ENCODE measurements around the gene CNN1. TPM values are rescaled to one million over a fixed set of nuclear protein-coding genes. Genes with fewer than 3 reads are reported as not detected.

CNN1 gene
- 8.3 TPM for total RNA-seq

DNA sequence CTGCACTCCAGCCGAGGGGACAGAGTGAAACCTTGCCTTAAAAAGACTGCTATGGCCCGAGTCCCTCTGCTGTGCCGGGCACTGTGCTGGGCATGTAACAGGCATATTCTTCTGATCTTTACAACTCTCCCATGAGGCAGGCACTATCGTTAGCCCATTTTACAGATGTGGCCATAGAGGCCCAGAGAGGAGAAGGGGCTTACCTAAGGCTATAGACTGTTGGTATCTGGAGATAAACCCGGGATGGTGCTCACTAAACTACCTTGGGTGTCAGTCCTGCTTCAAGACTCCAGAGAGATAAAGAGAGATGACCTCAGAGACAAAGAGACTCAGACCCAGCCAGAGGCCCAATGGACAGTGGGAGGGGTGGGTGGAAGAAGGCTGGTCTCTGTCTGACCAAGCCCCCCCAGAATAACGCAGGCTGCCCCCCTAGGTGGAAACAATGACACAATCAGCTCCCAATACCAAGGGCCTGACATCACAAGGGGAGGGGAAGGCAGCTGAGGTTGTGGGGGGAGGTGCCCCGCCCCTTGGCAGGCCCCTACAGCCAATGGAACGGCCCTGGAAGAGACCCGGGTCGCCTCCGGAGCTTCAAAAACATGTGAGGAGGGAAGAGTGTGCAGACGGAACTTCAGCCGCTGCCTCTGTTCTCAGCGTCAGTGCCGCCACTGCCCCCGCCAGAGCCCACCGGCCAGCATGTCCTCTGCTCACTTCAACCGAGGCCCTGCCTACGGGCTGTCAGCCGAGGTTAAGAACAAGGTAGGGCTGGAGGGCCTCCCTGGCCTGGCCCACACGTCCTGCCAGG, at the start of gene CNN1:
CNN1 (plus strand) TSS at position 620 of the 805 bp plus-strand sequence; CDS start at position 697, 77 bp downstream.
- ATAC-seq, result no peak

DNA sequence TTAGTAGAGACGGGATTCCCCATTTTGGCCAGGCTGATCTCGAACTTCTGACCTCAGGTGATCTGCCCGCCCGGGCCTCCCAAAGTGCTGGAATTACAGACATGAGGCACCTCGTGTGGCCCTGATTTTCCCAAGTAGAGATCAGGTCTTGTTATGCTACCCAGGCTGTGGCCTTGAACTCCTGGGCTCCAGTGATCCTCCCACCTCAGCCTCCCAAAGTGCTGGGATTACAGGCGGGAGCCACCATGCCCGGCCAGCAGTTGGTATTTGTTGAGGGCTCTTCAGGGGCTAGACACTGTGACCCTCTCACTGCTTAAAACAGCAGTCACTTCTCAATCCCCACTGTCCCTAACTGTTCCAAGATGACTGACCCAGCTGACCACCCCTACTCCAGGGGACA, 49.3 kb upstream of the CNN1 start:
- no peak for ATAC-seq

DNA sequence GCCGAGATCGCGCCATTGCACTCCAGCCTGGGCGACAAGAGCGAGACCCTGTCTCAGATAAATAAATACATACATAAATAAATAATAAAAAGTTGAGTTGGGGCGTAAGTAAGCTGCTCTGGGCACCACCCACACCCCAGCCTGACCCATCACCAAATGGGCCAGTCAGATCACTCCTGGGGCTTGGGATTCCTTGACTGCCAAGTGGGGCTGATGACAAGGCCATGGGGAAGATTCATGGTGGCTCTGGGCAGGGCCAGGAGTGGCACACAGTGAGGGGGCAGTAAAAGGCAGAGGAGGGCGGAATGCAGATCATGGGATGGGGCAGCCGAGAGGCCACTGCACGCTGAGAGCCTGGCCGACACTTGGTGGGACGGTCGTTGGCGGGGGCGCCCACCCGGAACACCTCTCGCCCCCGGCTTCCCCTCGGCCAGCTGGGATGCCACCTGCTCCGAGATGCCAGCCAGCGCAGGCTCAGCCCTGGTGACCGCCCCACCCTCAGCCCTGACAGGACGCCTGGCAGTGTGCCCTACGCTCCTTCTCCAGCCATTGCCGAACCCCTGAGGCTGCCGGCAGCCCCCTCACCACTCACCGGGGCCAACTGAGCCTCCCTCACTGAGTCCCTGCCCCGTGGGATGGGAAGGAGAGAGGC, 43.9 kb upstream of the CNN1 start:
- no peak for ATAC-seq

DNA sequence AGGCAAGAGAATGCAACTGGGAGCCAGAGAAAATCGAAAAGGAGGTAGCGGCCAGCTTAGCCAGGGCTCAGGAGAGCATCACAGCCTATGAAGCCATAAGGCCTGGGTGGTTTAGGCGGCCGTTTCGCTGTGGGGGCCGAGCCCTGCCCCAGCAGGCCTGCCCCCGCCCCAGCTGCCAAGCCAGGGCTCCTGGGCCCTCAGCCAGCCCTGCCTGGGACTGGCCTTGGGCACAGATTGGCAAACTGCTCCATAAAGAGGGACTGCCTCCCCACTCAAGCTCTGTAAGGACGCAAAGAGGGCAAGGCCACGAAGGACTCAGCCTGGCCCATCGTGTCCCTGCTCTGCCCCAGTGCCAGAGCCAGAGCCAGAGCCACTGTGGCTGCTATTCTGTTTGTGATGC, 43.2 kb upstream of the CNN1 start:
- no peak for ATAC-seq

DNA sequence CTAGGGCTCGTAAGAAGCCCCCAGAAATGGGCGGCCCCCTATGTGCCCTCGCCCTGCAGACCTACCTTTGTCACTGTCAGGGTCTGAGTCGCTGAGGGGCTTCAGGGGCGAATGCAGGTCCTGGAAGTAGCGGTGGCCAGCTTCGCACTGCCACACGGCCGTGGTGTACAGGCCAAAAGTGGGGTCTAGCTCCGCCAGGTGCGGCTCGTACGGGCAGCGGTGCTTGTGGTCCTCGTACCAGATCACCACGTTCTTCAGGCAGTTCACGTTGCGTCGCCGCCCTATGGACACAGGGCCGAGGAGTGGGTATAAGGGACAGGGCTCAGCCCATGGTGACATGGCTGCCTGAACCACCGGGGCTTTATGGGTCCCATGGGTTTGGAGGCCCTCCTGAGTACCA, 42.8 kb upstream of the CNN1 start:
- ATAC-seq, result peak; percentile 4

DNA sequence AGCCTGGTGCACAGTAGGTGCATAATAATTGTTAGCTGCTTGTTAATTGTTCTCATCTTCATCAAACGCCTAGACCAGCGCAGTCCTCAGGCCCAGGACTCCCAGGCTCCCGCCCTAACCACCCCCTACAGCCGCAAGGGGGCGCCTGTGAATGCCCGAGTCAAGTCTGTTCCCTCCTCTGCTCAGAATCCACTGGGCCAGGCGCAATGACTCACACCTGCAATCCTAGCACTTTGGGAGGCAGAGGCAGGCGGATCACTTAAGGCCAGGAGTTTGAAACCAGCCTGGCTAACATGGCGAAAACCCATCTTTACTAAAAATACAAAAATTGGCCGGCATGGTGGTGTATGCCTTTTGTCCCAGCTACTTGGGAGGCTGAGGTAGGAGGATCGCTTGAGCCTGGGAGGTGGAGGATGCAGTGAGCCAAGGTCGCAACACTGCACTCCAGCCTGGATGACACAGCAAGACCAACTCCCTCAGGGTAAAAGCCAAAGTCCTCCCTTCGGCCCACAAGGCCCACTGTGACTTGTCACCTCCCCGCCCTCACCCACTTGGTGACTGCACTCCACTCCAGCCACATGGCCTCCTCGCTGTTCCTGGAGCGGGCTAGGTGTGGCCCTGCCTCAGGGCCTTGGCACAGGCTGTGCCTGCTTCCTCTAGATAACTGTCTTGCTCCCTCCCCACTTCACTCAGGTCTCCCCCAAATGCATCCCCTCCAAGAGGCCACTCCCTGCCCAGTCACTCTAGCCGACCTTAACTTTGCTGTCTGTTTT, 42.1 kb upstream of the CNN1 start:
- ATAC-seq, result peak; percentile 67

DNA sequence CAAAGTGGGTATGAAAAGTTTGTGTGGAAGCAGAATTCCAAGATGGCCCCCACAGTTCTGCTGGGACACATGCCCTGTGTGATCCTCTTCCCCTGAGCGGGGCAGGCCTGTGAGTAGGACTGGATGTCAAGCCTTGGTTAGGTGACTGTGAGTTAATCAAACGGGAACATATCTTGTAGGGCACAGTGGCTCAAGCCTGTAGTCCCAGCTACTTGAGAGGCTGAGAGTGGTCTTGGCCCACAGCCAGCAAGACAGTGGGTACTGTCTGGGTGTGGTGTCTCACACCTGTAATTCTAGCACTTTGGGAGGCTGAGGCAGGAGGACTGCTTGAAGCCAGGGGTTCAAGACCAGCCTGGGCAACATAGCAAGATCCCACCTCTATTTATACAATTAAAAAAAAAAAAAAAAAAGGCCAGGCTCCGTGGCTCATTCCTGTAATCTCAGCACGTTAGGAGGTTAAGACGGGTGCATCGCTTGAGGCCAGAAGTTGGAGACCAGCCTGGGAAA, 39.4 kb upstream of the CNN1 start:
- ATAC-seq, result no peak

DNA sequence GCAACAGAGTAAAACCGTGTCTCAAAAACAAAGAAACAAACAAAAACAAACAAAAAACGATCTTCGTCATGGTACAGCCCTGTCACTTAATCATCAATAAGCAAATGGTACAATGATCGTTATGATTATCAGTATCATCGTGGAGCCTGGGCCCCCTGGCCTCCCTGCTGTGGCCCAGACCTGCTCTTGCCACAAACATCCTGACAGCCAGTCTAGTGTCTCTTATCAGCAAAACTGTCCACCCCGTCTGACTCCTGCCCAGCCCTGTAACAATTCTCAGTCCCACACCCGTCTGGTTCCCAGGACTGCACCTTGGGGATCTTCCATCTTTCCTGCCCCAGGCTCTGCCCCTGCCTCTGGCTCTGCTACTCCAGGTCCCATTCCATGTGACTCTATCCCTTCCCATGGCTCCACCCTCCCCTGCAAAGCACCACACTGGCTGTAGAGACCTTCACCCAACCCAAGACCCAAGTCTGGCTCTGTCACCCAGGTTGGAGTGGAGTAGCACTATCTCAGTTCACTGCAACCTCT, 38.7 kb upstream of the CNN1 start:
- ATAC-seq, result no peak

DNA sequence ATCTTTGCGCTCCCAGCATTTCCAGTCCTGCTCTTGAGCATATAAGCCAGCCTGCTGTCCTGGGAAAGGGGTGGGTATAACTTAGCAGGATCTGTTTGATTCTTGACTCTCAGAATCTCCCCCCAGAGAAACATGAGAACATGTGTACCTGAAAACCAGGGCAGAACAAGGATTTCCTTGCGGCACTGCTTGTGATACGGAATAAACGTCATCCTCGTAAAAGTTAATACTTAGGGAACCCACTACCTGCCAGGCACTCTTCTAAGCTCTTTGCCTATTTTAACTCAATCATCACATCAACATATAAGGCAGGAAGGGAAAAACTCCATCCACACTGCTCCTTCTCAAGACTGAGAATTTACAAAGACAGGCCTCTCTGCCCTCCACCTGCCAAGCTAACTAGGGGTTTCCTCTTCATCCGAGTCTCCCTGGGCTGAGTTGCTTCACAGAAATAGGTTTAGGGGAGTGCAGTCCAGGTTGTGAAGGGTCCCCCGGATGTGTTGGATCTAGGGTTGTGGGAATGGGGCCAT, 34.1 kb upstream of the CNN1 start:
- no peak for ATAC-seq

DNA sequence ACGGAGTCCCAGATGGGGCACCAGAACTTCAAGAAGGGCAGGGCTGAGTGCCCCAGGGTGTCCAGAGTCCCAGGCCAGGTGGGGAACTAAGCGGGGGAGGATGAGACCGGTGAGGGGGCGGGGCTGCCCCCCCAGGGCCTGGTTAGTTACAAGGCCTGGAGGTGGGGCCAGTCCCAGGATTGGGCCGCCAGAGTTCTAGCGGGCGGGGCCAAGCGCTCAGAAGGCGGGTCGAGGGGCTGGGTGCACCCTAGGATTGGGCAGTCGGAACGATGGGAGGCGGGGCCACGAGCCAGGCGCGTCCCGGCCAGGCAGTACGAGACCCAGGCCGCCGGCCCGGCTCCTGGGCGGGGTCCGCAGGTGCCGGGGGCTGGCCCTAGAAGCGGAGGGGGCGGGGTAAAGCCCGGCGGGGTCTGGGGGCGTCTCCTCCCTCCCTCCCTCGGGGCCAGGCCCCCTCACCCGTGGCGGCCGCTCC, 33.6 kb upstream of the CNN1 start:
- ATAC-seq, result peak; percentile 94

DNA sequence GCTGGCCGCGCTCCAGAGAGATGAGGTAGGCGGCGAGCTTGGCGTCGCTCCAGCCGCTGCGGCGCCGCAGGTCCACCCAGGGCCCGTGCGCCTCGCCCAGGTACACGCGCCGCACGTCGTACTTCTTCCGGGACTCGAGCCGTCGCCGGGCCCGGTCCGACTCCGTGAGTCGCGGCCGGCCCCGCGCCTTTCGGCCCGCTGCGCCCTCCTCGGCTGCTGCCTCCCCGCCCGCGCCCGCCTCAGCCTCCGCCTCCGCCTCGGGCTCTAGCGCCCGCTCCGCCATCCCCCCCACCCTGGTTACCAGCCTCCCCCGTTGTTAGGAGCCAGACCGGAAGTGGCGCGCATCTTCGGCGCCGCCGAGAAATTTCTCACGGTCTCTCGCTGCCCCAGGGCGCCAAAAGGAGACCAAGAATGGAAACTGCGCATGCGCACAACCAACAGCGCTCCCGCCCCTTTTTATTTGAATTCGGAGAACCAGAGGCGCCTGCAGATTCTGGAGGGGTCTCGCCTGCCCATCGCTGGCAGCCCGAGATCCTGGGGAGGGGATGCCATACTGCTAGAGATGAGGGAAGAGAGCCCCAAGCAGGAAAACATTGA, 33.0 kb upstream of the CNN1 start, which contains the start of gene ZNF653:
ZNF653 (minus strand) TSS at position 336 of the 597 bp plus-strand sequence; CDS start at position 283, 53 bp downstream.
- peak; percentile 83 for ATAC-seq

DNA sequence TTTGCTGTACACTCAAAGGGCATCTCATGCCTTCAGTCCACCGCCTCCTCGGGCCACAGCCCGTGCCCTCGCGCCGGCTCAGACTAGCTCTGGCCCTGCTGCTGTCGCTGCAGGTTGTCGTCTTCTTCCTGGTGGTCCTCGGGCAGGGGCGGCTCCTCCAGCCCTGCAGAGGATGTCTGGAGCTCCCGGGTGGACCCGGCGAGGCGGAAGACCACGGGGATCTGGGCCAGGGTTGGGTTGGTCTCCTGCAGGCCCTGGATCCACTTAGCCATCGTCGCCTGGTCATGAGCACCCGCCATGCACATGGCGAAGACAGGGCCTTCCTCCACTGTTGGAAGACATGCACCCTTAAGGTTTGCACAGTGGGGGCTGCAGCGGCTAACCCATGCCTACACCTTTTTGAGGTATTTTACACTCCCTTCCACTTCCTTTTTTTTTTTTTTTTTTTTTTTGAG, 32.5 kb upstream of the CNN1 start:
- ATAC-seq, result peak; percentile 30

DNA sequence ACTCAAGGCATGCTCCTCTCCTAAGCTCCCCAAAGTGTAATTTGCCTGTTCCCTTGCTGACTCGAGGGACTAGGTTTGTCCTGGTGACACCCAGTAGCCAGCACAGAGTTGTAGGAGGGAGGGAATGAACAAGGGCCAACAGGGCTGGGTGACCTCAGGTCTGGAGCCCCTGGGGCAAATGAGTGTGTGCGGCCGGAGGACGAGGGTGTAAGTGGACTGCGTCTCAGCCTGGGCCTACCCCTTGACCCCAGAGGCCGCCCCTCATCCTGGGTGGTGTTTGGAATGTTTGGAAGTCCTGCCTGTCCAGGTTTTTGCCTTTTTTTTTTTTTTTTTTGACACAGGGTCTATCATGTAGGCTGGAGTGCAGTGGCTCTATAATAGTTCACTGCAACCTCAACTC, 31.7 kb upstream of the CNN1 start:
- ATAC-seq, result no peak

DNA sequence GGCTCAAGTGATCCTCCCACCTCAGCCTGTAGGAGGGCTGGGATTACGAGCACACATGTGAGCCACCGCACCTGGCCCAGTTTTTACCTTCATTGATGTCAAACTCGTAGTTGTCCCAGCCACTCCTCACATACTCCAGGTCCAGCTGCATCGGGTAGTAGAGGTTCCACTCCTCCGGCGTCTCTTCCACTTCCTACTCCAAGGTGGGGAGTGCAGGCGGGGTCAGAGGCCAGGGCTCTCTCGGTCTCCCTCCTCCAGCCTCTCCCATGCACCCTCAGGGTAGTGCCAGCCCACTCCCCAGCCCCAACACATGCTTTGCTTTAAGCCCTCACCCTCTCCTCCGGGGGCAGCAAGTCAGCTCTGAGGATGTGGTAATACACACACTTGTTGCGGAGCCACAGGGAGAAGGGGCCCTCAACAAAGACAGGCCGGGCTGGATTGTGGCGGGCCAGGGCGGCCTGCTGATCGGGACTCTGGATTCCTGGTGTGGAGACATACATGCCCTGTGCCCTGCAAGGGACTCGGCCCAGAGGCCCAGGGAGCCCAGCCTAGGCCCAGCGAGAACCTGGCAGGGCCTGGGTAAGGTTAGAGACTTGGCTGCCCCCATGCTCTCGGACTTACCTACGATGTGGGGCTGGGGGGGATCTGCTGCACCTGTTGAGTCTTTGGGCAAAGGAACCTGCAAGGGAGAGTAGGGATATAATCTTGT, 31.1 kb upstream of the CNN1 start:
- ATAC-seq, result no peak

DNA sequence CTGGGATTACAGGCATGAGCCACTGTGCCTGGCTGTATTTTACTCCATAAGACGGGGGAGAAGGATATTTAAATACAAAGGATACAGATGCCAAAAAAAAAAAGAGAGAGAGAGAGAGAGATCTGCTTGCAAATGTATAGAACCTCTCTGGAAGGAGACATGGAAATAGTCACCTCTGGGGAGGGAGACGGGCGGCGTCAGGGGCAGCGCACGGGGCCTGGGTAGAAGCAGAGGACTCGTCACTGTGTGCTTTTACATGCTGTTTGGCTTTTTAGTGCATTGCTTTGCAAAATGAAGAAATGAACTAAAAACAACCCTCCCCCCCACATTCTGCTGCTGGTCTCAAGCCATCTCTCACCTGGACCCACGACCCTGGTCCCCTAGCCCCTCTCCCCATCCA, 28.2 kb upstream of the CNN1 start:
- no peak for ATAC-seq

DNA sequence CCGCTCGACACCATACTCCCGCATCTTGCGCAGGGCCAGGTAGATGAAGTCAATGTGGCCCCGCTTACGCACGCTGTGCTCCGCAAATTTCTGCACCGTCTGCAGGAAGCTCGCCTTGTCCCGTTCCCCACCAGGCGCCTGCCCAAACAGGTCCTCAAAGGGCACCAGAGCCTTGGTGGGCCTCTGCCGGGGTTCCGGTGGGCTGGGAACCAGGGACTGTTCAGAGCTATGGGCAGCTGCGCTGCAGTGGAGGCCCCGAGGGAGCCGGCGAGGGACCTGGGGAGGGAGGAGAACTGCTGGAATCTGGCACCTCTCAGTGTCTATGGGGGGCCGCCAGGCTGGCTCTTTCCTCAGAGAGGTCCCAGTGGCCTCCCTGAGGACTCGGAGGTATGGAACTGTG, 24.7 kb upstream of the CNN1 start:
- ATAC-seq, result peak; percentile 21

DNA sequence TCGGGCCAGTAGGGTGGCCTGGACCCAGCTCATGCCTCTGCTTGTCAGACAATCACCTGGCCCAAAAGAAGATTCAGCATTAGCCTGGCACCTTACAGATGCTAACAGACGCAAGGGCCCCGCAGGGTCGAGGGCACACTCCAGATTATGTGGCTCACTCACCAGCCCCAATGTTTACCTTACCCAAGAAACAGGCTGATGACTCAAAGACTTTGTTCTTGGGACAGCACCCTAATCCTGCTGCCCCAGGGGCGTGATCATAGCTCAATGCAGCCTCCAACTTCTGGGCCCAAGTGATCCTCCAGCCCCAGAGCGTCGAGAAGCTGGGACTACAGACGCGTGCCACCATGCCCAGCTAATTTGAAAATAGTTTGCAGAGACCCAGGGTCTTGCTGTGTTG, 19.5 kb upstream of the CNN1 start:
- peak; percentile 85 for ATAC-seq

DNA sequence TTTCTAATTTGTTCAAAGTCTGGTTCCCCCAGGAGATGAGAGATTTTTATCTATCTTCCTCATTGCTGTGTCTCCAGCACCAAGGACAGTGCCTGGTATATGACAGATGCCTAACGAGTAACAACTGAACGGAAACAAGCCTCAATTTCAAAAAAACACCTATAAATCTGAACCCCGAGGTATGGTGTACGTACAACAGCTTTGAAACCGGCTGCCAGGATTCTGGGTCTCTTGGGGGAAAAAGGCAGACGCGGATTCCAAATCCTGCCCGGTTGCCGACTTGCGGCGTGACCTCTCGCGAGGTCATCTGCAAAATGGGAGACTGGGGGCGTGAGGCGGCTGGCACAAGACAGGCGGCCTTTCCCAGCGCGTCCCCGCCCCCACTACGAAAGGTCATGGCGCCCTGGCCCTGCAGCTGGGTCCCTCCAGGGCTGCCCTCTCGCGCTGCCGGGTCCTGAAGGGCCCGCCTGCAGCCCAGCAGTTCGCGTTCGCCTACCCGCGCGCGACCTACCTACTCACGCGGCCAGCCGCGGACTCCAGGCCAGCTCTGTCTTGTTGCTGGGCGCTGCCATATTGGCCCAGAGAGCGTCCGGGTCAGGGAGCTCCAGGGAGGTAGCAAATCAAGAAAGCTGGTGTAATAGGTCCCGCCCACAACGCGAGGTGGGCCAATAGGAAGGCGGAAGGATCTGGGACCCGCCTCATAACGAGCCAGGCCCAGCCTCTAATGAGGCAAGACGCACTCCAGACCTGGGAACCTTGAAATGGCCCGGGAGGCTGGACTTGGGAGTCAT, 9.9 kb upstream of the CNN1 start, which contains the start of gene ECSIT:
ECSIT (minus strand) TSS at position 584 of the 791 bp plus-strand sequence. CDS start 9,964 bp downstream, outside the sequence.
- peak; percentile 98 for ATAC-seq

DNA sequence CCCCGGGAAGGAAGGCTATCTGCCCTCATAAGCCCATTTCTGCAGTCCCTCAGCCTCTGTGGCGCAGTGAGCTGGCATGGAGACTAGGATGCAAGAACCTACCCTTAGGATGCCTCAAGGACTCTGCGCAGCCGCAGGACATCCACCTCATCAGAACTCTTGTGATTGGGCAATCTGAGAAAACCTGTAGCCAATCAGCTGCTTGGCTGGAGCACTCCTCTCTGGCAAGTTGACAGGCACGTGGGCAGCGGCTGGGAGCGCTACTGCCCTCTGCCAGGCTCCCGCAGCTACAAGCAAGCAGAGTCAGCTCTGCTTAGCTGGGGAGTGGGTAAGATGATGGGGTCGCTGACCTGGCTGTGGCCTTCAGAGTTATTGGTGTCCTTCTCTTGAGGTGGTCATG, 8.2 kb upstream of the CNN1 start:
- ATAC-seq, result peak; percentile 40

DNA sequence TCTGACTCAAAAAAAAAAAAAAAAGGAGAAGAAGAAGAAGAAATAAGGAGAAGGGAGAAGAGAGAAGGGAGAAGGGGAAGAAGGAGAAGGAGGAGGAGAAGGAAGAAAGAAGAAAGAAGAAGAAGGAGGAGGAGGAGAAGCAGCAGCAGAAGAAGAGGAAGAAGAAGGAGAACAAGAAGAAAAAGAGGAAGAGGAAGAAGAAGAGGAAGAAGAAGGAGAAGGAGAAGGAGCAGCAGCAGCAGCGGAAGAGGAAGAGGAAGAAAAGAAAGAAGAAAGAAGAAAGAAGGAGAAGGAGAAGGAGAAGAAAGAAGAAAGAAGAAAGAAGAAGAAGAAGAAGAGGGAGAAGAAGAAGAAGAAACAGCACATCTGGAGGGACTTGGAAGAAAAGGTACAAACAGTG, 4.1 kb upstream of the CNN1 start:
- ATAC-seq, result no peak
